IMR-90 (cell line): ENCODE results near the gene SLC9A2. TPM values are rescaled to one million over a fixed set of nuclear protein-coding genes. Genes with fewer than 3 reads are reported as not detected.

Experiments used
- ATAC-seq: fragments of 200-7000 bp; cut with Tn5 transposase; 2 replicates; pipeline ENCODE4 v1.9.1; 2020; ENCODE audit warnings: low read depth, mild to moderate bottlenecking, moderate library complexity
- BruUV-seq: library from RNA; stranded (reverse); fragments of 400-500 nt; replicated peaks from 2 replicates; lab custom pipeline; 2021; lab: Mats Ljungman, UMichigan
- CTCF ChIA-PET: fragments of 300-600 bp; formaldehyde crosslinking; extraction: SDS; loops from one replicate; lab custom pipeline; 2021; ENCODE audit warnings: antibody characterized with exemption; lab: Yijun Ruan, JAX
- POLR2A ChIA-PET: fragments of 300-600 bp; sonication (Branson Sonifier 250); formaldehyde crosslinking; loops from one replicate; lab custom pipeline; 2022; ENCODE audit warnings: antibody characterized with exemption; ENCODE audit not compliant: unreplicated experiment; lab: Charles Lee
- DNase-seq: peaks from one replicate; pipeline ENCODE4 v3.0.0; 2013
- H2AFZ ChIP-seq: replicated peaks from 2 replicates; pipeline ENCODE3; 2013; ENCODE audit warnings: low read length, mild to moderate bottlenecking; ENCODE audit not compliant: poor library complexity
- H2AK5ac ChIP-seq: 2 replicates; pipeline ENCODE4 v1.6.1; 2013; ENCODE audit warnings: low read depth, low read length, inconsistent platforms
- H2AK9ac ChIP-seq: replicated peaks from 2 replicates; pipeline ENCODE3; 2013; ENCODE audit warnings: mild to moderate bottlenecking, low read depth, low read length, moderate library complexity; ENCODE audit not compliant: poor library complexity
- H2BK120ac ChIP-seq: 2 replicates; pipeline ENCODE4 v1.6.1; 2013; ENCODE audit warnings: low read depth, low read length, inconsistent platforms
- H2BK15ac ChIP-seq: 3 replicates; pipeline ENCODE4 v1.6.1; 2013; ENCODE audit warnings: low read depth, low read length, inconsistent platforms
- H2BK20ac ChIP-seq: 2 replicates; pipeline ENCODE4 v1.6.1; 2013; ENCODE audit warnings: low read depth, mild to moderate bottlenecking, inconsistent platforms, low read length, moderate library complexity
- H2BK5ac ChIP-seq: 2 replicates; pipeline ENCODE4 v1.6.1; 2013; ENCODE audit warnings: mild to moderate bottlenecking, low read depth, low read length, inconsistent platforms; ENCODE audit not compliant: poor library complexity, severe bottlenecking
- H3K14ac ChIP-seq: replicated peaks from 2 replicates; pipeline ENCODE4 v1.6.1; 2013; ENCODE audit warnings: low read depth, low read length, inconsistent platforms
- H3K18ac ChIP-seq: 2 replicates; pipeline ENCODE4 v1.6.1; 2013; ENCODE audit warnings: low read depth, low read length, control low read depth
- H3K23ac ChIP-seq: 2 replicates; pipeline ENCODE4 v1.6.1; 2013; ENCODE audit warnings: low read depth, low read length, inconsistent platforms
- H3K27ac ChIP-seq: 2 replicates; pipeline ENCODE4 v1.5.1; 2013; ENCODE audit warnings: mild to moderate bottlenecking, control low read depth, low read length; ENCODE audit not compliant: insufficient read depth
- H3K27me3 ChIP-seq: 2 replicates; pipeline ENCODE4 v1.6.1; 2013; ENCODE audit warnings: low read length; ENCODE audit not compliant: control insufficient read depth, insufficient read depth
- H3K36me3 ChIP-seq: 2 replicates; pipeline ENCODE4 v1.6.1; 2013; ENCODE audit warnings: low read length, mixed read lengths; ENCODE audit not compliant: control insufficient read depth, insufficient read depth
- H3K4ac ChIP-seq: 2 replicates; pipeline ENCODE4 v1.6.1; 2013; ENCODE audit warnings: low read depth, low read length, inconsistent platforms
- H3K4me1 ChIP-seq: 2 replicates; pipeline ENCODE4 v1.6.1; 2013; ENCODE audit warnings: low read length, mixed read lengths; ENCODE audit not compliant: control insufficient read depth, insufficient read depth
- H3K4me2 ChIP-seq: 2 replicates; pipeline ENCODE4 v1.6.1; 2013; ENCODE audit warnings: low read depth, mild to moderate bottlenecking, control low read depth, low read length, moderate library complexity
- H3K4me3 ChIP-seq: 2 replicates; pipeline ENCODE4 v1.5.1; 2013; ENCODE audit warnings: low read depth, mild to moderate bottlenecking, control low read depth, low read length, moderate library complexity; ENCODE audit not compliant: insufficient read depth
- H3K56ac ChIP-seq: 2 replicates; pipeline ENCODE4 v1.6.1; 2013; ENCODE audit warnings: low read length, inconsistent platforms; ENCODE audit not compliant: insufficient read depth; ENCODE audit errors: extremely low read depth
- H3K79me1 ChIP-seq, 2 experiments: 2 replicates each; pipeline ENCODE4 v1.6.1; 2013; ENCODE audit warnings: low read length in 2 of 2, inconsistent platforms in 1 of 2, low read depth in 1 of 2
- H3K9ac ChIP-seq: 2 replicates; pipeline ENCODE4 v1.6.1; 2013; ENCODE audit warnings: low read depth, low read length, control low read depth
- H3K9me1 ChIP-seq: 2 replicates; pipeline ENCODE4 v1.6.1; 2013; ENCODE audit warnings: low read length, inconsistent platforms; ENCODE audit not compliant: insufficient read depth
- H3K9me3 ChIP-seq: 2 replicates; pipeline ENCODE4 v1.6.1; 2013; ENCODE audit warnings: low read length; ENCODE audit not compliant: control insufficient read depth, insufficient read depth
- H4K20me1 ChIP-seq: 2 replicates; pipeline ENCODE4 v1.6.1; 2013; ENCODE audit warnings: low read length, inconsistent platforms; ENCODE audit not compliant: insufficient read depth
- H4K5ac ChIP-seq: 2 replicates; pipeline ENCODE4 v1.6.1; 2013; ENCODE audit warnings: mild to moderate bottlenecking, low read depth, low read length, control low read depth
- H4K8ac ChIP-seq, 2 experiments: 2 replicates each; pipeline ENCODE4 v1.6.1; 2013; ENCODE audit warnings: low read depth in 2 of 2, low read length in 2 of 2, control low read depth in 1 of 2, inconsistent platforms in 1 of 2
- H4K91ac ChIP-seq: 2 replicates; pipeline ENCODE4 v1.6.1; 2013; ENCODE audit warnings: low read depth, low read length, inconsistent platforms; ENCODE audit not compliant: insufficient read depth
- BHLHE40 ChIP-seq: fragments of 150-350 bp; IDR thresholded peaks from 2 replicates; pipeline ENCODE4 v1.6.1; 2016; ENCODE audit warnings: mild to moderate bottlenecking, low read depth, low read length
- CEBPB ChIP-seq: IDR thresholded peaks from 2 replicates; pipeline ENCODE4 v1.6.1; 2012; ENCODE audit warnings: low read depth, low read length, improper control_type of control experiment
- CTCF ChIP-seq: conservative IDR thresholded peaks from 2 replicates; pipeline ENCODE4 v1.5.1; 2012; ENCODE audit warnings: mild to moderate bottlenecking, low read depth, low read length, improper control_type of control experiment
- MAFK ChIP-seq: IDR thresholded peaks from 2 replicates; pipeline ENCODE4 v1.6.1; 2012; ENCODE audit warnings: low read depth, low read length, improper control_type of control experiment
- NFE2L2 ChIP-seq: fragments of 150-350 bp; IDR thresholded peaks from 2 replicates; pipeline ENCODE4 v1.6.1; 2016; ENCODE audit warnings: low read depth, mild to moderate bottlenecking, low read length
- POLR2A ChIP-seq: IDR thresholded peaks from 2 replicates; pipeline ENCODE4 v1.6.1; 2012; ENCODE audit warnings: mild to moderate bottlenecking, low read depth, low read length
- RCOR1 ChIP-seq: IDR thresholded peaks from 2 replicates; pipeline ENCODE4 v1.6.1; 2012; ENCODE audit warnings: mild to moderate bottlenecking, low read length, improper control_type of control experiment; ENCODE audit not compliant: insufficient replicate concordance
- RFX5 ChIP-seq: IDR thresholded peaks from 2 replicates; pipeline ENCODE4 v1.8.0; 2012; ENCODE audit warnings: low read depth, mild to moderate bottlenecking, low read length, moderate library complexity
- WGBS, 2 experiments: methylation state at CpG; one replicate each; pipeline versions ENCODE4 v1.1.5 to v1.1.7; 2013; ENCODE audit warnings: missing lambda C conversion rate in 2 of 2; ENCODE audit not compliant: insufficient read length in 1 of 2; ENCODE audit errors: extremely low coverage in 2 of 2; 5-methylcytosine and 5-hydroxymethylcytosine counted together
- dilution Hi-C: fragments of 300-500 bp; cut with HindIII; formaldehyde crosslinking; loops from one replicate; pipeline ENCODE4 v1.14.3; 2018; ENCODE audit warnings: low sequenced_read_pairs; ENCODE audit not compliant: unreplicated experiment
- in situ Hi-C: fragments of 300-500 bp; cut with MboI; formaldehyde crosslinking; loops from 3 replicates; pipeline ENCODE4 v1.14.3; 2019; ENCODE audit warnings: low sequenced_read_pairs, inconsistent platforms, mixed read lengths
- intact Hi-C: fragments of 100-400 bp; cut with micrococcal nuclease; formaldehyde crosslinking; loops from 2 replicates; pipeline ENCODE4 v1.10.0; 2022
- polyA plus RNA-seq, 3 experiments: library from polyadenylated mRNA; depleted of rRNA; stranded (reverse); fragments of >200 nt; gene quantifications; 2 replicates each; pipeline ENCODE4 v1.2.3, GENCODE V29; 2012; ENCODE audit warnings: low replicate concordance in 1 of 3
- total RNA-seq: library from RNA; depleted of rRNA; stranded (reverse); fragments of >200 nt; gene quantifications from 2 replicates; pipeline ENCODE4 v1.2.3, GENCODE V29; 2012

SLC9A2 gene
- total and polyA plus RNA-seq, 2 of the 4 experiments (the other 2 are of a cell fraction) = not detected

GRCh38 chr2:102621630-102622029 is 2.3 kb downstream of the SLC9A2 start:
- Histone ChIP-seq H3K9ac (no peak overlapping the region), H3K56ac (no peak overlapping the region), H3K4ac (no peak overlapping the region), H3K14ac (no peak overlapping the region), H3K4me1 (no peaks in the 10 kb centered on the region; the same call in 1 of the 2 replicates), H2AFZ (no peak overlapping the region), H4K8ac (no peak overlapping the region), H2BK20ac (no peak overlapping the region), H2BK15ac (no peak overlapping the region), H4K91ac (no peak overlapping the region), H4K5ac (no peak overlapping the region), H2BK5ac (no peak overlapping the region), H3K4me3 (no peak overlapping the region), H3K27ac (no peak overlapping the region), H4K20me1 (no peaks in the 10 kb centered on the region; the same call in 1 of the 2 replicates), H2BK120ac (no peak overlapping the region), H3K23ac (no peak overlapping the region), H3K79me1 (no peaks in the 10 kb centered on the region), H3K9me3 (no peaks in the 10 kb centered on the region), H3K27me3 (peaks cover 37% of the 10 kb centered on the region), H3K36me3 (no peaks in the 10 kb centered on the region), H2AK9ac (no peak overlapping the region), H3K9me1 (no peaks in the 10 kb centered on the region), H2AK5ac (no peak overlapping the region), H3K4me2 (no peak overlapping the region), H3K18ac (no peak overlapping the region)
- BruUV-seq = no TSS peak
- ChIA-PET POLR2A (no interaction called here), CTCF (no interaction called here)
- TF ChIP-seq CEBPB (no peak), RFX5 (no peak), BHLHE40 (no peak), MAFK (no peak), POLR2A (no peak), RCOR1 (no peak), NFE2L2 (no peak), CTCF (no peak)
- ATAC-seq (no peak), DNase-seq (no peak)
- intact Hi-C loops = no loop called here
- WGBS, 2 experiments = no CpG with 5 or more reads among the region's 4 CpGs
- in situ Hi-C loops = no loop called here
- dilution Hi-C loops = no loop called here
